GM11168 (cell line): ENCODE measurements around the gene VPS37B.

ENCODE experiments used
- in situ Hi-C: fragments of 300-500 bp; cut with MboI; formaldehyde crosslinking; loops from one replicate; pipeline ENCODE4 v1.12.0; 2022; ENCODE audit warnings: low sequenced_read_pairs; ENCODE audit not compliant: unreplicated experiment

VPS37B gene

GRCh38 chr12:122825773-122826724 is 69.9 kb downstream of the VPS37B start:
- in situ Hi-C loops = no loop called here

DNA sequence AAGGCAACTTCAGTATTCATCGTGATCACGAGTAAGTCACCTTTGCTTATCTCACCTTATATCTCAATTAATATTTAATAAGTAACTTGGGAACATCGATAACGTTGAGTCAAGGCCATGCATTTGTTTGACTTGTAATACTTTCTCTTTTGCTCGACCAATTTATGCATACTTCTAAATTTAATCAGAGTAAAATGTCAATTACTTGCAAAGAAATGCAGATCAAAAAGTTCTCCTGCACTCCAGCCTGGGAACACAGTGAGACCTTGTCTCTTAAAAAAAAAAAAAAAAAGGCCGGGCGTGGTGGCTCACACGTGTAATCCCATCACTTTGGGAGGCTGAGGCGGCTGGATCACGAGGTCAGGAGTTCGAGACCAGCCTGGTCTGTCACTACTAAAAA is 72.5 kb downstream of the VPS37B start:
- in situ Hi-C loops = no loop called here

DNA sequence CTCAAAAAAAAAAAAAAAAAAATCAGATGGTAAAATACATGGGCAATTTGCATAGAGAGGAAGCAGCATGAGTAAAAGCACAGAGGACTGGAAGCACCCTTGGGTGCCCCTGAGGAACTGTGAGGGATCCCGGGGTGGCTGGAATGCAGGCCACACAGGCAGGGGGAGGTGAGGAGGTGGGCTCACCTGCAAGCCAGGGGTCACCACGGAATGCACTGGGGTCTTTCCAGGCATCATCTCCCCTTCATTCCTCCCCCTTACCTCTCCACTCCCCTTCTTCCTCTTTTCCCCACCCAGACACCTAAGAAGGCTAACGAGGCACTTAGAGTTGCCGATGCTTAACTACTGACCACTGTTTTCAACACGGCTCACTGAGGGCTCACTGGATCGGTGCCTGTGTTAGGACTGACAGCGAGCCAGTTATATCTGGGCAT is 75.1 kb downstream of the VPS37B start:
- in situ Hi-C loops = no loop called here

GRCh38 chr12:122820138-122820537 is 75.8 kb downstream of the VPS37B start:
- in situ Hi-C loops = no loop called here

DNA sequence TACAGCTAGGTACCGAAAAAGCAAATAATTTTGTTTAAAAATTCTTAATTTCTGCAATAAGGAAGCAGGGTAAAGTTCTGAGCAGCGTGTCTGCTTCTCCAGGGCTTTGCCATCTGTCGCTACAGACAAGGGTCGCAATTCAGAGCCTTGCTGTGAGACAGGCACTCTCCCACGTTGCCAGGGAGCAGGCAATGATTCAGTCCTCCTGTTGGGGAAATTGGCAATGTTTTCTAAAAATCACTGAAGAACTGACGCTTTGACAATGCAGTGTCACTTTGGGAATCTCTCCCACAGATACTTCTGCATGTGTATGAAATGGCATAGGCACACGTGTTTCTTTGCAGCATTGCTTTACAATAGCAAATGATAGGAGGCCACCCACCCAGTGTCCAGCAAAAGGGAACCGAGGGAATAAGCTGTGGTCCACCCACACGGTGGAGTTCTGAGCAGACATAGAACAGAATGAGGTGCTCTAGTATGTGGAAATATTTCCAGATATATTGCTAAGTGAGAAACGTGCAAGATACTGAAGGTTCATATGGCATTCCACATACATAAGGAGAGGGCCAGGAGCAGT is 76.6 kb downstream of the VPS37B start:
- in situ Hi-C loops = no loop called here
